Measurements from ENCODE around the gene NFIA.

- TF ChIP-seq POLR2A (IDR thresholded peaks at IDR 0.05; ENCODE audit: low read depth, low read length) (no peak), POLR2AphosphoS5 (IDR thresholded peaks at IDR 0.05; ENCODE audit: low read depth, low read length) (no peak), TAF1 (IDR thresholded peaks at IDR 0.05; ENCODE audit: borderline replicate concordance, low read depth, low read length) (no peak)
Measured at GRCh38 chr1:61042466-61043009, 39.8 kb upstream of the NFIA start.

Data from GM12892 (cell line).